Measurements from ENCODE around the gene CHP2. TPM values are rescaled to one million over a fixed set of nuclear protein-coding genes. Genes with fewer than 3 reads are reported as not detected.

Gene CHP2
- total RNA-seq (2014; rRNA removed; shearing (Covaris generic)) (not detected in 2 replicates), total RNA-seq (2022) (not detected in 2 replicates), Bru-seq, nascent RNA (not detected), BruChase-seq, experiment 1, labeled RNA remaining after a 6-hour chase (not detected), BruChase-seq, experiment 2, labeled RNA remaining after a 2-hour chase (not detected)
- long read RNA-seq, result 0 reads

DNA sequence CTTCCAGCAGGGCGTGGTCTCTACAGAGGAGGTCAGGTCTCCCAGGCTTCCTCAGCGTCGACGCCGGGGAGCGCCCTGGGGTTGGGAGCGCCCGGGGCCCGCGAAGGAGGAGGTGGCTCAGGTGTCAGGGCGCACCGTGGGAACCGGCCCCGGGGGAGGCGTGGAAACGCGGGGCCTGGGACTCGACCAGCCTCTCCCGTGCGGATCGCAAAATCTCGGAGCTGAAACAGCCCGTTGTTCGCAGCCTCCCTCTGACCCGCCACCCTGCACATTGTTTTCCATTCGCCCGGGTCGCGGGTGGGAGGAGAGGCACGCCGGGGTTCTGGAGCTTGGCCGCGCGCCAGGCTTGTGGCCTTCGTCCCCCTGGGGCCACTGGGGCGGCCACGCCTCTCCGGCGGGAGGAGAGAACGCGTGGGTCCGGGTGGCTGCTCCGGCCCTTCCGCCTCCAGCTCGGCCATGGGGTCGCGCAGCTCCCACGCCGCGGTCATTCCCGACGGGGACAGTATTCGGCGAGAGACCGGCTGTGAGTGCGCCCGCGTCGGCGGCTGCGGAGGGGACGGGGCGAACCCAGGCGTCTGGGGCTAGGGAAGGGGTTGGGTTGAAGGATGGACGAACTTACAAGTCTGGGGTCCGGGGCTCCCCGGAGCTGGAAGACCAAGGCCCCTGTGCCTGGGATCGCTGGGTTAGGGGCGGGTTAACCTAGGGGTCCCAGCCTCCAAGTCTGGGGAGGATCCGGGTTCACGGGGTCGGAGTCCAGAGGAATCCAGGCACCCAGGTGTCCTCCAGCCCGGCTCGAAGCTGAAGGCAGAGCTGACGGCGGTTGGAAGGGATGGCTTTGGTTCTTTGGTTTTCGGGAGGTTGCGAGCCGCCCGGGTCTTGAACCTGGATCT is at the start of gene CHP2:
Gene CHP2, plus strand, starts transcription at position 433 of the 890 bp plus-strand sequence. Its CDS starts 24 bp downstream, at position 457.
- Histone ChIP-seq H3K27ac (ENCODE audit: low read depth, low read length, poor library complexity, severe bottlenecking) (no peak within 1 kb of the TSS), H3K4me2 (ENCODE audit: low read length) (no peak within 1 kb of the TSS), H3K9me2 (ENCODE audit: insufficient read depth, low read length) (no peaks in the 10 kb centered on the region), H3K9me3 (ENCODE audit: low read length) (no peaks in the 10 kb centered on the region), H4K20me1 (ENCODE audit: insufficient read depth, low read length) (no peaks in the 10 kb centered on the region), H2AFZ (ENCODE audit: low read length) (no peak within 1 kb of the TSS), H3K4me3 (ENCODE audit: low read depth, low read length, poor library complexity, severe bottlenecking) (no peak within 1 kb of the TSS), H3K79me2 (ENCODE audit: insufficient read depth, low read depth, low read length) (no peaks in the 10 kb centered on the region), H3K36me3 (ENCODE audit: insufficient read depth, low read length) (no peaks in the 10 kb centered on the region), H3K4me1 (ENCODE audit: insufficient read depth, low read length, poor library complexity, severe bottlenecking) (no peaks in the 10 kb centered on the region)
- CTCF ChIA-PET (ENCODE audit: unreplicated experiment), result no interaction called here
- no TSS peak for BruUV-seq (replicated peaks)
- no peak for TF ChIP-seq EZH2phosphoT487 (IDR thresholded peaks at IDR 0.05; ENCODE audit: borderline replicate concordance, low read depth, low read length)
- TF ChIP-seq, protein P1, sequence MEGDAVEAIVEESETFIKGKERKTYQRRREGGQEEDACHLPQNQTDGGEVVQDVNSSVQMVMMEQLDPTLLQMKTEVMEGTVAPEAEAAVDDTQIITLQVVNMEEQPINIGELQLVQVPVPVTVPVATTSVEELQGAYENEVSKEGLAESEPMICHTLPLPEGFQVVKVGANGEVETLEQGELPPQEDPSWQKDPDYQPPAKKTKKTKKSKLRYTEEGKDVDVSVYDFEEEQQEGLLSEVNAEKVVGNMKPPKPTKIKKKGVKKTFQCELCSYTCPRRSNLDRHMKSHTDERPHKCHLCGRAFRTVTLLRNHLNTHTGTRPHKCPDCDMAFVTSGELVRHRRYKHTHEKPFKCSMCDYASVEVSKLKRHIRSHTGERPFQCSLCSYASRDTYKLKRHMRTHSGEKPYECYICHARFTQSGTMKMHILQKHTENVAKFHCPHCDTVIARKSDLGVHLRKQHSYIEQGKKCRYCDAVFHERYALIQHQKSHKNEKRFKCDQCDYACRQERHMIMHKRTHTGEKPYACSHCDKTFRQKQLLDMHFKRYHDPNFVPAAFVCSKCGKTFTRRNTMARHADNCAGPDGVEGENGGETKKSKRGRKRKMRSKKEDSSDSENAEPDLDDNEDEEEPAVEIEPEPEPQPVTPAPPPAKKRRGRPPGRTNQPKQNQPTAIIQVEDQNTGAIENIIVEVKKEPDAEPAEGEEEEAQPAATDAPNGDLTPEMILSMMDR (conservative IDR thresholded peaks at IDR 0.05; ENCODE audit: low read length), result no peak
- DNase-seq (ENCODE audit: low spot score), result no peak
- intact Hi-C loops (cut with micrococcal nuclease; ENCODE audit: unreplicated experiment), result no loop called here
- POLR2A ChIA-PET, result no interaction called here

DNA sequence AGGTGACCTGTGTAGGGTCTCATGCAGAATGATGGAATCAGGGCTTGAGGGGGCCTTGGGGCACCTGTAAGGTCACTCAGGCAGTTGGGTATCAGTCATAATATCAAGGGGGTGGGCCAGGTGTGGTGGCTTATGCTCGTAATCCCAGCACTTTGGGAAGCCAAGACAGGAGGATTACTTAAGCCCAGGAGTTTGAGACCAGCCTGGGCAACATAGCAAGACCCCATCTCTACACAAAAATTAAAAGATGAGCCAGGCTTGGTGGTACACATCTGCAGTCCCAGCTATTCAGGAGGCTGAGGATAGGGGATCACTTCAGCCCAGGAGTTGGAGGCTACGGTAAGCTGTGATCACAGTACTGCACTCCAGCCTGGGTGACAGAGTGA is 49.3 kb upstream of the CHP2 start:
- DNase-seq (ENCODE audit: low spot score), result no peak
- no peak overlapping the region for H3K4me3 ChIP-seq (ENCODE audit: low read depth, low read length, poor library complexity, severe bottlenecking)
- BruUV-seq (replicated peaks), result no TSS peak
- no peak overlapping the region for H3K27ac ChIP-seq (ENCODE audit: low read depth, low read length, poor library complexity, severe bottlenecking)
- CTCF ChIA-PET (ENCODE audit: unreplicated experiment), result no interaction called here
- no peaks in the 10 kb centered on the region for H4K20me1 ChIP-seq (ENCODE audit: insufficient read depth, low read length)
- H3K9me2 ChIP-seq (ENCODE audit: insufficient read depth, low read length), result no peaks in the 10 kb centered on the region
- no peaks in the 10 kb centered on the region for H3K79me2 ChIP-seq (ENCODE audit: insufficient read depth, low read depth, low read length)
- POLR2A ChIA-PET, result no interaction called here
- H3K9me3 ChIP-seq (ENCODE audit: low read length), result peaks cover 5% of the 10 kb centered on the region; the same call in 1 of the 2 replicates
- no peaks in the 10 kb centered on the region for H3K4me1 ChIP-seq (ENCODE audit: insufficient read depth, low read length, poor library complexity, severe bottlenecking)
- no peak overlapping the region for H3K4me2 ChIP-seq (ENCODE audit: low read length)
- H2AFZ ChIP-seq (ENCODE audit: low read length), result no peak overlapping the region
- no peaks in the 10 kb centered on the region; the same call in 1 of the 2 replicates for H3K36me3 ChIP-seq (ENCODE audit: insufficient read depth, low read length)
- TF ChIP-seq EZH2phosphoT487 (IDR thresholded peaks at IDR 0.05; ENCODE audit: borderline replicate concordance, low read depth, low read length), result no peak
- TF ChIP-seq, protein P1 (conservative IDR thresholded peaks at IDR 0.05; ENCODE audit: low read length), result no peak
- intact Hi-C loops (cut with micrococcal nuclease; ENCODE audit: unreplicated experiment), result no loop called here

DNA sequence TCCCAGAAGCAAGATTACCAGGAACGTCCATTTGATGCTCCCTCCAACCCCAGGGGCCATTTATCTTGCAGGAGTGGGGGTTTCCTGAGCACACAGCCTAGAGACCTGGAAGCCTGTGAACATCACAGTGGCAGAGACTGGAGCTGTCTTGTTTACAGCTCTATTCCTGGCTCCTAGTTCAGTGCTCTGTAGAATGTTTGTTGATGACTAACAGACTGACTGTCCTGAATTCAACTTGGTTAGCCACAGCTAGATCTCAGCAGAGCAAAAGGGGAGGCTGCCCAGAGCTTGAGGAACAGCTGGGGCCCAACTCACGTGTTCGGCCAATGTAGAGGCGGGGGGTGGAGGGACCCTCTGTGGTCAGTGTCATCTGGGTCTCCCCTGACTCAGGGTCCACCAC is 48.4 kb upstream of the CHP2 start:
- DNase-seq (ENCODE audit: low spot score), result no peak
- Histone ChIP-seq H3K79me2 (ENCODE audit: insufficient read depth, low read depth, low read length) (no peaks in the 10 kb centered on the region), H3K36me3 (ENCODE audit: insufficient read depth, low read length) (no peaks in the 10 kb centered on the region; the same call in 1 of the 2 replicates), H3K9me3 (ENCODE audit: low read length) (peaks cover 5% of the 10 kb centered on the region; the same call in 1 of the 2 replicates), H3K9me2 (ENCODE audit: insufficient read depth, low read length) (no peaks in the 10 kb centered on the region), H3K4me1 (ENCODE audit: insufficient read depth, low read length, poor library complexity, severe bottlenecking) (no peaks in the 10 kb centered on the region), H3K27ac (ENCODE audit: low read depth, low read length, poor library complexity, severe bottlenecking) (no peak overlapping the region), H3K4me2 (ENCODE audit: low read length) (no peak overlapping the region), H4K20me1 (ENCODE audit: insufficient read depth, low read length) (no peaks in the 10 kb centered on the region), H2AFZ (ENCODE audit: low read length) (no peak overlapping the region), H3K4me3 (ENCODE audit: low read depth, low read length, poor library complexity, severe bottlenecking) (no peak overlapping the region)
- intact Hi-C loops (cut with micrococcal nuclease; ENCODE audit: unreplicated experiment), result no loop called here
- POLR2A ChIA-PET, result no interaction called here
- CTCF ChIA-PET (ENCODE audit: unreplicated experiment), result no interaction called here
- TF ChIP-seq, protein P1 (conservative IDR thresholded peaks at IDR 0.05; ENCODE audit: low read length), result no peak
- no peak for TF ChIP-seq EZH2phosphoT487 (IDR thresholded peaks at IDR 0.05; ENCODE audit: borderline replicate concordance, low read depth, low read length)
- no TSS peak for BruUV-seq (replicated peaks)
